ENCODE data around the gene SF3A1. TPM values are rescaled to one million over a fixed set of nuclear protein-coding genes. Genes with fewer than 3 reads are reported as not detected.
A peak's percentile ranks its signal among the peaks of the same experiment; 100 is the strongest.
"Not testable (repeated sequence)": the region's sequence is repeated elsewhere in the genome, so short reads cannot be mapped to it uniquely, and the experiment has no call there.

The SF3A1 gene
- total RNA-seq, 2 experiments from 2014 or later, result 335 to 388 TPM

GRCh38 chr22:30402028-30402765 lies 45.5 kb upstream of the SF3A1 start:
- Mint-ChIP-seq H3K4me3 (no peak overlapping the region), H3K27ac (no peak overlapping the region), H3K27me3 (no peaks in the 10 kb centered on the region), H3K9me3 (no peaks in the 10 kb centered on the region), H3K36me3 (ENCODE audit: low read depth) (peaks cover 38% of the 10 kb centered on the region), H3K4me1 (ENCODE audit: low read depth) (peaks cover 35% of the 10 kb centered on the region)
- Histone ChIP-seq H3K9me3 (ENCODE audit: control insufficient read depth in 1 of 2, insufficient read depth in 1 of 2, low read length in 2 of 2) (no peaks in the 10 kb centered on the region), H3K27ac (ENCODE audit: low read depth in 1 of 2, low read length in 2 of 2) (no peak overlapping the region), H3K4me3 (ENCODE audit: low read length) (no peak overlapping the region), H3K27me3 (ENCODE audit: control insufficient read depth in 1 of 2, insufficient read depth in 2 of 2, low read length in 2 of 2) (no peaks in the 10 kb centered on the region), H3K36me3 (ENCODE audit: insufficient read depth, low read length) (peaks cover 7% of the 10 kb centered on the region), H3K4me1 (ENCODE audit: insufficient read depth, low read length) (peaks cover 20% of the 10 kb centered on the region)
- CTCF ChIA-PET, result interaction anchor here (0.9 to 1.4 kb wide), 2 partner anchors 24 to 139 kb away, joined by 3 to 4 read pairs; no protein-coding TSS in a partner anchor
- intact Hi-C loops (cut with DNase I, micrococcal nuclease), result no loop called here
- ATAC-seq (ENCODE audit: poor library complexity), result no peak
- DNase-seq, result no peak
- POLR2A ChIA-PET, result interaction anchor here (1.0 to 2.8 kb wide), 2 partner anchors 11 to 22 kb away, joined by 5 to 13 read pairs; no protein-coding TSS in a partner anchor
- TF ChIP-seq, protein P1, sequence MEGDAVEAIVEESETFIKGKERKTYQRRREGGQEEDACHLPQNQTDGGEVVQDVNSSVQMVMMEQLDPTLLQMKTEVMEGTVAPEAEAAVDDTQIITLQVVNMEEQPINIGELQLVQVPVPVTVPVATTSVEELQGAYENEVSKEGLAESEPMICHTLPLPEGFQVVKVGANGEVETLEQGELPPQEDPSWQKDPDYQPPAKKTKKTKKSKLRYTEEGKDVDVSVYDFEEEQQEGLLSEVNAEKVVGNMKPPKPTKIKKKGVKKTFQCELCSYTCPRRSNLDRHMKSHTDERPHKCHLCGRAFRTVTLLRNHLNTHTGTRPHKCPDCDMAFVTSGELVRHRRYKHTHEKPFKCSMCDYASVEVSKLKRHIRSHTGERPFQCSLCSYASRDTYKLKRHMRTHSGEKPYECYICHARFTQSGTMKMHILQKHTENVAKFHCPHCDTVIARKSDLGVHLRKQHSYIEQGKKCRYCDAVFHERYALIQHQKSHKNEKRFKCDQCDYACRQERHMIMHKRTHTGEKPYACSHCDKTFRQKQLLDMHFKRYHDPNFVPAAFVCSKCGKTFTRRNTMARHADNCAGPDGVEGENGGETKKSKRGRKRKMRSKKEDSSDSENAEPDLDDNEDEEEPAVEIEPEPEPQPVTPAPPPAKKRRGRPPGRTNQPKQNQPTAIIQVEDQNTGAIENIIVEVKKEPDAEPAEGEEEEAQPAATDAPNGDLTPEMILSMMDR (IDR thresholded peaks at IDR 0.05), result no peak

GRCh38 chr22:30401024-30401423 lies 44.3 kb upstream of the SF3A1 start:
- H3K9me3 ChIP-seq (ENCODE audit: control insufficient read depth in 1 of 2, insufficient read depth in 1 of 2, low read length in 2 of 2); H3K9me3 Mint-ChIP-seq; DNase-seq; H3K27ac Mint-ChIP-seq; H3K4me3 Mint-ChIP-seq; ATAC-seq (ENCODE audit: poor library complexity); H3K27me3 Mint-ChIP-seq; CTCF ChIA-PET; H3K36me3 ChIP-seq (ENCODE audit: insufficient read depth, low read length); H3K27me3 ChIP-seq (ENCODE audit: control insufficient read depth in 1 of 2, insufficient read depth in 2 of 2, low read length in 2 of 2); H3K4me3 ChIP-seq (ENCODE audit: low read length); intact Hi-C loops (cut with DNase I, micrococcal nuclease); H3K27ac ChIP-seq (ENCODE audit: low read depth in 1 of 2, low read length in 2 of 2): not testable (repeated sequence)
- peaks cover 30% of the 10 kb centered on the region for H3K4me1 ChIP-seq (ENCODE audit: insufficient read depth, low read length)
- POLR2A ChIA-PET, result interaction anchor here (2.8 to 7.9 kb wide), 2 partner anchors 13 to 24 kb away, joined by 13 to 112 read pairs; partner anchors contain the start of gene MTFP1
- H3K4me1 Mint-ChIP-seq (ENCODE audit: low read depth), result peaks cover 44% of the 10 kb centered on the region
- peaks cover 26% of the 10 kb centered on the region for H3K36me3 Mint-ChIP-seq (ENCODE audit: low read depth)

GRCh38 chr22:30400159-30400558 lies 43.5 kb upstream of the SF3A1 start:
- Mint-ChIP-seq H3K27me3 (no peaks in the 10 kb centered on the region), H3K4me3 (peak overlapping the region; percentile 31)

More at GRCh38 chr22:30400159-30400558, 43.5 kb upstream of the SF3A1 start:
- Histone ChIP-seq H3K36me3 (ENCODE audit: insufficient read depth, low read length) (no peaks in the 10 kb centered on the region), H3K9me3 (ENCODE audit: control insufficient read depth in 1 of 2, insufficient read depth in 1 of 2, low read length in 2 of 2) (no peaks in the 10 kb centered on the region), H3K27ac (ENCODE audit: low read depth in 1 of 2, low read length in 2 of 2) (no peak overlapping the region), H3K4me1 (ENCODE audit: insufficient read depth, low read length) (peaks cover 35% of the 10 kb centered on the region), H3K27me3 (ENCODE audit: control insufficient read depth in 1 of 2, insufficient read depth in 2 of 2, low read length in 2 of 2) (peaks cover 0 to 2% of the 10 kb centered on the region in 2 experiments), H3K4me3 (ENCODE audit: low read length) (no peak overlapping the region)
- POLR2A ChIA-PET, result interaction anchor here (7.9 kb wide), 1 partner anchor 25 kb away, joined by 112 read pairs; the partner anchor contains the start of gene MTFP1
- DNase-seq, result no peak
- H3K27ac Mint-ChIP-seq, result peak overlapping the region; percentile 47
- ATAC-seq (ENCODE audit: poor library complexity), result no peak
- CTCF ChIA-PET, result no interaction called here
- TF ChIP-seq, protein P1 (IDR thresholded peaks at IDR 0.05), result no peak
- peaks cover 17% of the 10 kb centered on the region for H3K36me3 Mint-ChIP-seq (ENCODE audit: low read depth)
- H3K4me1 Mint-ChIP-seq (ENCODE audit: low read depth), result peaks cover 49% of the 10 kb centered on the region
- H3K9me3 Mint-ChIP-seq, result no peaks in the 10 kb centered on the region
- intact Hi-C loops (cut with DNase I, micrococcal nuclease), result no loop called here
